IMR-90 (cell line): ENCODE results near the gene B3GLCT. TPM values are rescaled to one million over a fixed set of nuclear protein-coding genes. Genes with fewer than 3 reads are reported as not detected.

ENCODE experiments used
- ATAC-seq: fragments of 200-7000 bp; cut with Tn5 transposase; 2 replicates; pipeline ENCODE4 v1.9.1; 2020; ENCODE audit warnings: low read depth, mild to moderate bottlenecking, moderate library complexity
- BruUV-seq: library from RNA; stranded (reverse); fragments of 400-500 nt; replicated peaks from 2 replicates; lab custom pipeline; 2021; lab: Mats Ljungman, UMichigan
- CTCF ChIA-PET: fragments of 300-600 bp; formaldehyde crosslinking; extraction: SDS; loops from one replicate; lab custom pipeline; 2021; ENCODE audit warnings: antibody characterized with exemption; lab: Yijun Ruan, JAX
- POLR2A ChIA-PET: fragments of 300-600 bp; sonication (Branson Sonifier 250); formaldehyde crosslinking; loops from one replicate; lab custom pipeline; 2022; ENCODE audit warnings: antibody characterized with exemption; ENCODE audit not compliant: unreplicated experiment; lab: Charles Lee
- DNase-seq: peaks from one replicate; pipeline ENCODE4 v3.0.0; 2013
- H2AFZ ChIP-seq: replicated peaks from 2 replicates; pipeline ENCODE3; 2013; ENCODE audit warnings: low read length, mild to moderate bottlenecking; ENCODE audit not compliant: poor library complexity
- H2AK5ac ChIP-seq: 2 replicates; pipeline ENCODE4 v1.6.1; 2013; ENCODE audit warnings: low read depth, low read length, inconsistent platforms
- H2AK9ac ChIP-seq: replicated peaks from 2 replicates; pipeline ENCODE3; 2013; ENCODE audit warnings: mild to moderate bottlenecking, low read depth, low read length, moderate library complexity; ENCODE audit not compliant: poor library complexity
- H2BK120ac ChIP-seq: 2 replicates; pipeline ENCODE4 v1.6.1; 2013; ENCODE audit warnings: low read depth, low read length, inconsistent platforms
- H2BK15ac ChIP-seq: 3 replicates; pipeline ENCODE4 v1.6.1; 2013; ENCODE audit warnings: low read depth, low read length, inconsistent platforms
- H2BK20ac ChIP-seq: 2 replicates; pipeline ENCODE4 v1.6.1; 2013; ENCODE audit warnings: low read depth, mild to moderate bottlenecking, inconsistent platforms, low read length, moderate library complexity
- H2BK5ac ChIP-seq: 2 replicates; pipeline ENCODE4 v1.6.1; 2013; ENCODE audit warnings: mild to moderate bottlenecking, low read depth, low read length, inconsistent platforms; ENCODE audit not compliant: poor library complexity, severe bottlenecking
- H3K14ac ChIP-seq: replicated peaks from 2 replicates; pipeline ENCODE4 v1.6.1; 2013; ENCODE audit warnings: low read depth, low read length, inconsistent platforms
- H3K18ac ChIP-seq: 2 replicates; pipeline ENCODE4 v1.6.1; 2013; ENCODE audit warnings: low read depth, low read length, control low read depth
- H3K23ac ChIP-seq: 2 replicates; pipeline ENCODE4 v1.6.1; 2013; ENCODE audit warnings: low read depth, low read length, inconsistent platforms
- H3K27ac ChIP-seq: 2 replicates; pipeline ENCODE4 v1.5.1; 2013; ENCODE audit warnings: mild to moderate bottlenecking, control low read depth, low read length; ENCODE audit not compliant: insufficient read depth
- H3K27me3 ChIP-seq: 2 replicates; pipeline ENCODE4 v1.6.1; 2013; ENCODE audit warnings: low read length; ENCODE audit not compliant: control insufficient read depth, insufficient read depth
- H3K36me3 ChIP-seq: 2 replicates; pipeline ENCODE4 v1.6.1; 2013; ENCODE audit warnings: low read length, mixed read lengths; ENCODE audit not compliant: control insufficient read depth, insufficient read depth
- H3K4ac ChIP-seq: 2 replicates; pipeline ENCODE4 v1.6.1; 2013; ENCODE audit warnings: low read depth, low read length, inconsistent platforms
- H3K4me1 ChIP-seq: 2 replicates; pipeline ENCODE4 v1.6.1; 2013; ENCODE audit warnings: low read length, mixed read lengths; ENCODE audit not compliant: control insufficient read depth, insufficient read depth
- H3K4me2 ChIP-seq: 2 replicates; pipeline ENCODE4 v1.6.1; 2013; ENCODE audit warnings: low read depth, mild to moderate bottlenecking, control low read depth, low read length, moderate library complexity
- H3K4me3 ChIP-seq: 2 replicates; pipeline ENCODE4 v1.5.1; 2013; ENCODE audit warnings: low read depth, mild to moderate bottlenecking, control low read depth, low read length, moderate library complexity; ENCODE audit not compliant: insufficient read depth
- H3K56ac ChIP-seq: 2 replicates; pipeline ENCODE4 v1.6.1; 2013; ENCODE audit warnings: low read length, inconsistent platforms; ENCODE audit not compliant: insufficient read depth; ENCODE audit errors: extremely low read depth
- H3K79me1 ChIP-seq, 2 experiments: 2 replicates each; pipeline ENCODE4 v1.6.1; 2013; ENCODE audit warnings: low read length in 2 of 2, inconsistent platforms in 1 of 2, low read depth in 1 of 2
- H3K9ac ChIP-seq: 2 replicates; pipeline ENCODE4 v1.6.1; 2013; ENCODE audit warnings: low read depth, low read length, control low read depth
- H3K9me1 ChIP-seq: 2 replicates; pipeline ENCODE4 v1.6.1; 2013; ENCODE audit warnings: low read length, inconsistent platforms; ENCODE audit not compliant: insufficient read depth
- H3K9me3 ChIP-seq: 2 replicates; pipeline ENCODE4 v1.6.1; 2013; ENCODE audit warnings: low read length; ENCODE audit not compliant: control insufficient read depth, insufficient read depth
- H4K20me1 ChIP-seq: 2 replicates; pipeline ENCODE4 v1.6.1; 2013; ENCODE audit warnings: low read length, inconsistent platforms; ENCODE audit not compliant: insufficient read depth
- H4K5ac ChIP-seq: 2 replicates; pipeline ENCODE4 v1.6.1; 2013; ENCODE audit warnings: mild to moderate bottlenecking, low read depth, low read length, control low read depth
- H4K8ac ChIP-seq, 2 experiments: 2 replicates each; pipeline ENCODE4 v1.6.1; 2013; ENCODE audit warnings: low read depth in 2 of 2, low read length in 2 of 2, control low read depth in 1 of 2, inconsistent platforms in 1 of 2
- H4K91ac ChIP-seq: 2 replicates; pipeline ENCODE4 v1.6.1; 2013; ENCODE audit warnings: low read depth, low read length, inconsistent platforms; ENCODE audit not compliant: insufficient read depth
- BHLHE40 ChIP-seq: fragments of 150-350 bp; IDR thresholded peaks from 2 replicates; pipeline ENCODE4 v1.6.1; 2016; ENCODE audit warnings: mild to moderate bottlenecking, low read depth, low read length
- CEBPB ChIP-seq: IDR thresholded peaks from 2 replicates; pipeline ENCODE4 v1.6.1; 2012; ENCODE audit warnings: low read depth, low read length, improper control_type of control experiment
- CHD1 ChIP-seq: IDR thresholded peaks from 2 replicates; pipeline ENCODE4 v1.6.1; 2012; ENCODE audit warnings: low read depth, low read length, improper control_type of control experiment
- ELK1 ChIP-seq: fragments of 150-350 bp; IDR thresholded peaks from 2 replicates; pipeline ENCODE4 v1.6.1; 2016; ENCODE audit warnings: low read depth, mild to moderate bottlenecking, low read length, moderate library complexity, borderline replicate concordance
- FOS ChIP-seq: fragments of 150-350 bp; IDR thresholded peaks from 2 replicates; pipeline ENCODE4 v1.6.1; 2016; ENCODE audit warnings: low read depth, low read length
- MAFK ChIP-seq: IDR thresholded peaks from 2 replicates; pipeline ENCODE4 v1.6.1; 2012; ENCODE audit warnings: low read depth, low read length, improper control_type of control experiment
- MAZ ChIP-seq: IDR thresholded peaks from 2 replicates; pipeline ENCODE4 v1.6.1; 2012; ENCODE audit warnings: low read depth, mild to moderate bottlenecking, low read length, improper control_type of control experiment, moderate library complexity, borderline replicate concordance
- MXI1 ChIP-seq: IDR thresholded peaks from 2 replicates; pipeline ENCODE4 v1.6.1; 2012; ENCODE audit warnings: low read depth, mild to moderate bottlenecking, low read length, moderate library complexity, borderline replicate concordance
- POLR2A ChIP-seq: IDR thresholded peaks from 2 replicates; pipeline ENCODE4 v1.6.1; 2012; ENCODE audit warnings: mild to moderate bottlenecking, low read depth, low read length
- RAD21 ChIP-seq: IDR thresholded peaks from 2 replicates; pipeline ENCODE4 v1.6.1; 2012; ENCODE audit warnings: low read length, improper control_type of control experiment
- RFX5 ChIP-seq: IDR thresholded peaks from 2 replicates; pipeline ENCODE4 v1.8.0; 2012; ENCODE audit warnings: low read depth, mild to moderate bottlenecking, low read length, moderate library complexity
- SMC3 ChIP-seq: fragments of 150-350 bp; IDR thresholded peaks from 2 replicates; pipeline ENCODE4 v1.6.1; 2016; ENCODE audit warnings: low read depth, mild to moderate bottlenecking, antibody characterized with exemption, low read length, moderate library complexity
- USF2 ChIP-seq: fragments of 150-350 bp; IDR thresholded peaks from 2 replicates; pipeline ENCODE4 v1.6.1; 2017; ENCODE audit warnings: mild to moderate bottlenecking, antibody characterized with exemption, low read length, low read depth
- WGBS, 2 experiments: methylation state at CpG; one replicate each; pipeline versions ENCODE4 v1.1.5 to v1.1.7; 2013; ENCODE audit warnings: missing lambda C conversion rate in 2 of 2; ENCODE audit not compliant: insufficient read length in 1 of 2; ENCODE audit errors: extremely low coverage in 2 of 2; 5-methylcytosine and 5-hydroxymethylcytosine counted together
- dilution Hi-C: fragments of 300-500 bp; cut with HindIII; formaldehyde crosslinking; loops from one replicate; pipeline ENCODE4 v1.14.3; 2018; ENCODE audit warnings: low sequenced_read_pairs; ENCODE audit not compliant: unreplicated experiment
- in situ Hi-C: fragments of 300-500 bp; cut with MboI; formaldehyde crosslinking; loops from 3 replicates; pipeline ENCODE4 v1.14.3; 2019; ENCODE audit warnings: low sequenced_read_pairs, inconsistent platforms, mixed read lengths
- intact Hi-C: fragments of 100-400 bp; cut with micrococcal nuclease; formaldehyde crosslinking; loops from 2 replicates; pipeline ENCODE4 v1.10.0; 2022
- polyA plus RNA-seq, 3 experiments: library from polyadenylated mRNA; depleted of rRNA; stranded (reverse); fragments of >200 nt; gene quantifications; 2 replicates each; pipeline ENCODE4 v1.2.3, GENCODE V29; 2012; ENCODE audit warnings: low replicate concordance in 1 of 3
- total RNA-seq: library from RNA; depleted of rRNA; stranded (reverse); fragments of >200 nt; gene quantifications from 2 replicates; pipeline ENCODE4 v1.2.3, GENCODE V29; 2012

B3GLCT gene
- total and polyA plus RNA-seq, 2 of the 4 experiments (the other 2 are of a cell fraction), result 2.0 to 4.5 TPM

- H3K18ac ChIP-seq, result no peak overlapping the region
- BruUV-seq, result no TSS peak
- no peak for DNase-seq
- no peak overlapping the region for H3K56ac ChIP-seq
- H4K5ac ChIP-seq, result no peak overlapping the region
- no peak for TF ChIP-seq SMC3
- TF ChIP-seq BHLHE40, result no peak
- no peak for TF ChIP-seq CEBPB
- no peak for TF ChIP-seq ELK1
- TF ChIP-seq RAD21, result no peak
- no peak for TF ChIP-seq POLR2A
- no peak for TF ChIP-seq MAZ
- TF ChIP-seq USF2, result no peak
- TF ChIP-seq RFX5, result no peak
- TF ChIP-seq FOS, result no peak
- no peak for TF ChIP-seq MXI1
- TF ChIP-seq CHD1, result no peak
- no peak for TF ChIP-seq MAFK
- intact Hi-C loops, result no loop called here
- H3K27ac ChIP-seq, result no peak overlapping the region
- no peak overlapping the region for H4K8ac ChIP-seq
- H3K9ac ChIP-seq, result no peak overlapping the region
- H2BK15ac ChIP-seq, result no peak overlapping the region
- no peak overlapping the region for H2BK20ac ChIP-seq
- H2AK9ac ChIP-seq, result no peak overlapping the region
- H2AK5ac ChIP-seq, result no peak overlapping the region
- no peak overlapping the region for H3K4ac ChIP-seq
- no peaks in the 10 kb centered on the region for H4K20me1 ChIP-seq
- H3K9me1 ChIP-seq, result no peaks in the 10 kb centered on the region
- dilution Hi-C loops, result no loop called here
- H3K4me1 ChIP-seq, result no peaks in the 10 kb centered on the region
- no peaks in the 10 kb centered on the region for H3K9me3 ChIP-seq
- H3K79me1 ChIP-seq, result no peaks in the 10 kb centered on the region
- ChIA-PET POLR2A (no interaction called here), CTCF (interaction anchor here (0.7 kb wide), 1 partner anchor 25 kb away, joined by 3 read pairs; no protein-coding TSS in a partner anchor)
- H3K27me3 ChIP-seq, result peaks cover 18% of the 10 kb centered on the region
- no peak overlapping the region for H4K91ac ChIP-seq
- no peak overlapping the region for H3K23ac ChIP-seq
- no peak overlapping the region for H2AFZ ChIP-seq
- H3K14ac ChIP-seq, result no peak overlapping the region
- no peak for ATAC-seq
- in situ Hi-C loops, result no loop called here
- H3K36me3 ChIP-seq, result no peaks in the 10 kb centered on the region
- no peak overlapping the region for H2BK120ac ChIP-seq
- H3K4me3 ChIP-seq, result no peak overlapping the region
- no peak overlapping the region for H2BK5ac ChIP-seq
- H3K4me2 ChIP-seq, result no peak overlapping the region
- no CpG with 5 or more reads among the region's 4 CpGs for WGBS, 2 experiments
Observed at GRCh38 chr13:31349156-31349555, 149.4 kb downstream of the B3GLCT start.
